A673 (cell line): Measurements from ENCODE around the gene ZNF177. TPM values are rescaled to one million over a fixed set of nuclear protein-coding genes. Genes with fewer than 3 reads are reported as not detected.
A peak's percentile ranks its signal among the peaks of the same experiment; 100 is the strongest.

Experiments
- BruUV-seq: library from RNA; stranded (reverse); fragments of 400-500 nt; replicated peaks from 2 replicates; lab custom pipeline; 2021; lab: Mats Ljungman, UMichigan
- CTCF ChIA-PET: fragments of 300-600 bp; sonication (Branson Sonifier 250); formaldehyde crosslinking; loops from one replicate; lab custom pipeline; 2022; ENCODE audit warnings: antibody characterized with exemption; lab: Charles Lee
- POLR2A ChIA-PET: fragments of 300-600 bp; sonication (Branson Sonifier 250); formaldehyde crosslinking; loops from one replicate; lab custom pipeline; 2022; ENCODE audit warnings: antibody characterized with exemption; ENCODE audit not compliant: low non-redundant PET; lab: Charles Lee
- DNase-seq: peaks from one replicate; pipeline ENCODE4 v3.0.0-alpha.2; 2015; ENCODE audit warnings: low spot score
- H3K27ac ChIP-seq: fragments of 200-600 bp; sonication (generic); 2 replicates; pipeline ENCODE4 v1.5.1; 2016; ENCODE audit warnings: mixed run types, low read depth, mild to moderate bottlenecking, mixed read lengths, antibody characterized with exemption, low read length; ENCODE audit not compliant: poor library complexity, severe bottlenecking
- H3K27me3 ChIP-seq: fragments of 200-600 bp; sonication (generic); replicated peaks from 2 replicates; pipeline ENCODE4 v1.6.1; 2017; ENCODE audit warnings: mixed run types, low read depth, mild to moderate bottlenecking, mixed read lengths, antibody characterized with exemption, low read length; ENCODE audit not compliant: insufficient read depth, poor library complexity
- H3K36me3 ChIP-seq: fragments of 200-600 bp; sonication (generic); 2 replicates; pipeline ENCODE4 v1.6.1; 2016; ENCODE audit warnings: mixed run types, mild to moderate bottlenecking, mixed read lengths, antibody characterized with exemption, low read length; ENCODE audit not compliant: insufficient read depth, poor library complexity, severe bottlenecking
- H3K4me1 ChIP-seq: fragments of 200-600 bp; sonication (generic); 2 replicates; pipeline ENCODE4 v1.6.1; 2017; ENCODE audit warnings: mixed run types, mild to moderate bottlenecking, mixed read lengths, antibody characterized with exemption, low read length; ENCODE audit not compliant: insufficient read depth, poor library complexity, severe bottlenecking
- H3K4me3 ChIP-seq: fragments of 200-600 bp; sonication (generic); 2 replicates; pipeline ENCODE4 v1.5.1; 2016; ENCODE audit warnings: low read depth, mixed run types, mild to moderate bottlenecking, mixed read lengths, low read length; ENCODE audit not compliant: poor library complexity, severe bottlenecking
- H3K9me3 ChIP-seq: fragments of 200-600 bp; sonication (generic); 2 replicates; pipeline ENCODE4 v1.6.1; 2016; ENCODE audit warnings: mixed run types, low read depth, mild to moderate bottlenecking, mixed read lengths, antibody characterized with exemption, low read length; ENCODE audit not compliant: poor library complexity, severe bottlenecking
- EZH2 ChIP-seq: fragments of 200-600 bp; sonication (generic); IDR thresholded peaks from 2 replicates; pipeline ENCODE4 v1.6.1; 2017; ENCODE audit warnings: borderline replicate concordance, low read depth, mild to moderate bottlenecking, mixed read lengths, antibody characterized with exemption, low read length; ENCODE audit not compliant: poor library complexity, severe bottlenecking
- intact Hi-C: fragments of 100-400 bp; cut with micrococcal nuclease; formaldehyde crosslinking; loops from one replicate; pipeline ENCODE4 v1.10.0; 2022; ENCODE audit not compliant: unreplicated experiment
- total RNA-seq: library from RNA; stranded (reverse); gene quantifications from 2 replicates; pipeline ENCODE4 v1.2.3, GENCODE V29; 2021
- TF ChIP-seq, protein P1 (sequence below): fragments of 300-800, 200-600 bp; sonication (generic); conservative IDR thresholded peaks from 2 replicates; pipeline ENCODE4 v1.5.1; 2017; ENCODE audit warnings: low read depth, mild to moderate bottlenecking, antibody characterized with exemption, low read length, moderate library complexity, mixed read lengths

ZNF177 gene
- total RNA-seq, 1 experiment from 2014 or later = 3.8 TPM

DNA sequence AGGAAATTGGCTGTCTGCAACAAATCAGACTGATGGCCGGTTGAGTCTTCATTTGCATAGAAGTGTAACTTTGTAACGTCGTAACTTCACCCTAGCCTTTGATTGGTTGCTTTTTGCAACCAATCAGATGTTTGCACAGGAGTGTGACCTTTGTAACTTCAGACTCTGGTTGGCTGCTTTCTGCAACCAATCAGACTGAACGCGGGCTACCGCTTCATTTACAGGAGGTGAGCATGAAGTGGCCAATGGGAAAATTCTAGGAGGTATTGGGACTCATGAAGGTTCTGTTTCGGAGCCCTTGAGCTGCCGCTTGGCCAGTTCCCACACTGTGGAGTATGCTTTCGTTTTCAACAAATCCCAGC is 39.3 kb upstream of the ZNF177 start:
- ChIA-PET CTCF (no interaction called here), POLR2A (interaction anchor here (0.8 kb wide), 1 partner anchor 9 kb away, joined by 3 read pairs; no protein-coding TSS in a partner anchor)

DNA sequence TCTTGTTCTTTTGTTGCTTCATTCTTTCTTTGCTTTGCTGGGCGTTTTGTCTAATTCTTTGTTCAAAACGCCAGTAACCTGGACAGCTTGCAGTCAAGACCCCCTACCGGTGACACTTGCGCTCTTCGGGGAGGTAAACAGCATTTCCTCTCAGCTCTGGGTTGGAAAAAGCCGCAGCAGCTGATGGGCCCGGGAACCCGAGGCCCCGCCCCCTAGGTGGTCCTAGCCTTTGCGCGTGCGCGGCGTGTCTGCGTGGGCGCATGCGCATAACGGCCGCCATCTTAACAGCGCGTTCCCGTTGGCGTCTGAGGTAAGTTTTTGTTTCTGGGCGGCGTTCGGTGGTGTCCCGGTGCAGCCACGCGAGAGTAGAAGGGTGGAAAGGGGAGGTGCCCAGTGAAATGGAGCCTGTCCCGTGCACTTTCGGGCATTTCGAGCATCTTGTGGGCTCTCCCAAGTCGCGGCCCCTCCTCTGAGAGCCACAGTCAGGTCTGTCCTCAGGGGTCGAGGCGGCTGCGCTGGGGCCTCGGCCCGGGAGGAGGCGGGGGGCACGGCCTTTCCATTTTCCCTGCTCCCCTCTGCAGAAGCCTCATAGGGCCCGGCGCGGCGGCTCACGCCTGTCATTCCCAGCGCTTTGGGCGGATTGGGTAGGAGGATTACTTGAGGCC is 38.8 kb upstream of the ZNF177 start, which contains the start of gene ZNF559:
TSS of gene ZNF559 (plus strand) at position 261 of the 665 bp plus-strand sequence. CDS start 14,371 bp downstream, outside the sequence.
- peak within 1 kb of the TSS; percentile 60 for H3K27ac ChIP-seq
- no peak for TF ChIP-seq EZH2
- TF ChIP-seq, protein P1, sequence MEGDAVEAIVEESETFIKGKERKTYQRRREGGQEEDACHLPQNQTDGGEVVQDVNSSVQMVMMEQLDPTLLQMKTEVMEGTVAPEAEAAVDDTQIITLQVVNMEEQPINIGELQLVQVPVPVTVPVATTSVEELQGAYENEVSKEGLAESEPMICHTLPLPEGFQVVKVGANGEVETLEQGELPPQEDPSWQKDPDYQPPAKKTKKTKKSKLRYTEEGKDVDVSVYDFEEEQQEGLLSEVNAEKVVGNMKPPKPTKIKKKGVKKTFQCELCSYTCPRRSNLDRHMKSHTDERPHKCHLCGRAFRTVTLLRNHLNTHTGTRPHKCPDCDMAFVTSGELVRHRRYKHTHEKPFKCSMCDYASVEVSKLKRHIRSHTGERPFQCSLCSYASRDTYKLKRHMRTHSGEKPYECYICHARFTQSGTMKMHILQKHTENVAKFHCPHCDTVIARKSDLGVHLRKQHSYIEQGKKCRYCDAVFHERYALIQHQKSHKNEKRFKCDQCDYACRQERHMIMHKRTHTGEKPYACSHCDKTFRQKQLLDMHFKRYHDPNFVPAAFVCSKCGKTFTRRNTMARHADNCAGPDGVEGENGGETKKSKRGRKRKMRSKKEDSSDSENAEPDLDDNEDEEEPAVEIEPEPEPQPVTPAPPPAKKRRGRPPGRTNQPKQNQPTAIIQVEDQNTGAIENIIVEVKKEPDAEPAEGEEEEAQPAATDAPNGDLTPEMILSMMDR = peak; percentile 43
- H3K9me3 ChIP-seq = peaks cover 35% of the 10 kb centered on the region
- POLR2A ChIA-PET = interaction anchor here (0.8 kb wide), 1 partner anchor 9 kb away, joined by 3 read pairs; no protein-coding TSS in a partner anchor
- CTCF ChIA-PET = no interaction called here
- DNase-seq = peak; percentile 96
- no TSS peak for BruUV-seq
- no peaks in the 10 kb centered on the region for H3K4me1 ChIP-seq
- H3K36me3 ChIP-seq = peaks cover 16% of the 10 kb centered on the region
- peak within 1 kb of the TSS; percentile 57 for H3K4me3 ChIP-seq
- H3K27me3 ChIP-seq = no peaks in the 10 kb centered on the region
- intact Hi-C loops = no loop called here

More for the DNA sequence above, 39.3 kb upstream of the ZNF177 start:
- Histone ChIP-seq H3K4me1 (no peaks in the 10 kb centered on the region), H3K27me3 (no peaks in the 10 kb centered on the region), H3K4me3 (peak overlapping the region; percentile 57), H3K36me3 (peaks cover 16% of the 10 kb centered on the region), H3K27ac (peak overlapping the region; percentile 60), H3K9me3 (peaks cover 31% of the 10 kb centered on the region)
- DNase-seq = peak; percentile 81
- TF ChIP-seq, protein P1 = no peak
- TF ChIP-seq EZH2 = no peak
- intact Hi-C loops = no loop called here
- no TSS peak for BruUV-seq

DNA sequence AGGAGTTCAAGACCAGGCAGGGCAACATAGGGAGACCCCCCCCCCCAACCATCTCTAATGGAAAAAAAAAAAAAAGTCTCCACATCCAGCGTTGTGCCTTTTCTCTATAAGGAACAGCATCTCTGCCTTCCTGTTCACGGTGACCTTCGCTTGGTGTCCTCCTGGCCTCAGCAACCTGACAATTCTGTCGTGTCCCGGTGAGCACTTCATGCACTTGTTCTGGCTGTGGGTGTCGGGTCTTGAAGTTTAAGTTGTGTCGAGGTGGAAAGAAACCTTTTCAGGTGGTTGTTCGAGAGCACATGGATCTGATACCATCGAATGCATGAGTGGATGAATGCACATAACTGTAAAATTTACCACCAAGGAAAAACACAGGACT is 38.2 kb upstream of the ZNF177 start:
- ChIA-PET CTCF (no interaction called here), POLR2A (no interaction called here)
- Histone ChIP-seq H3K4me3 (peak overlapping the region; percentile 57), H3K9me3 (peaks cover 40% of the 10 kb centered on the region), H3K27me3 (no peaks in the 10 kb centered on the region), H3K27ac (peak overlapping the region; percentile 60), H3K36me3 (peaks cover 16% of the 10 kb centered on the region), H3K4me1 (no peaks in the 10 kb centered on the region)
- no peak for DNase-seq
- intact Hi-C loops = no loop called here
- BruUV-seq = TSS peak; percentile 63
- TF ChIP-seq EZH2 = no peak
- TF ChIP-seq, protein P1 = no peak
